Endodermal cell (in vitro differentiated cells): ENCODE data around the gene ENTR1. TPM values are rescaled to one million over a fixed set of nuclear protein-coding genes. Genes with fewer than 3 reads are reported as not detected.

Source experiments
- DNase-seq: peaks from one replicate; pipeline ENCODE4 v3.0.0-alpha.2; 2017
- H3K27ac ChIP-seq: 2 replicates; pipeline ENCODE4 v1.5.1; 2013; ENCODE audit warnings: mild to moderate bottlenecking, low read depth, low read length, moderate library complexity
- H3K27me3 ChIP-seq: 2 replicates; pipeline ENCODE4 v1.6.1; 2013; ENCODE audit warnings: mild to moderate bottlenecking, low read length, moderate library complexity; ENCODE audit not compliant: insufficient read depth, control insufficient read depth, poor library complexity, severe bottlenecking
- H3K36me3 ChIP-seq: 2 replicates; pipeline ENCODE4 v1.7.0; 2013; ENCODE audit warnings: mild to moderate bottlenecking, low read length, moderate library complexity; ENCODE audit not compliant: control insufficient read depth, insufficient read depth
- H3K4me1 ChIP-seq: one replicate; pipeline ENCODE4 v1.7.0; 2013; ENCODE audit warnings: low read length; ENCODE audit not compliant: control insufficient read depth, insufficient read depth
- H3K4me3 ChIP-seq: 2 replicates; pipeline ENCODE4 v1.5.1; 2013; ENCODE audit warnings: mild to moderate bottlenecking, low read length, moderate library complexity
- H3K9ac ChIP-seq: 2 replicates; pipeline ENCODE4 v1.6.1; 2013; ENCODE audit warnings: mild to moderate bottlenecking, low read length, moderate library complexity; ENCODE audit not compliant: poor library complexity, severe bottlenecking; ENCODE audit errors: extremely low read depth
- H3K9me3 ChIP-seq: 2 replicates; pipeline ENCODE4 v1.6.1; 2013; ENCODE audit warnings: mild to moderate bottlenecking, low read length, moderate library complexity; ENCODE audit not compliant: control insufficient read depth
- H3K27ac Mint-ChIP-seq: 2 replicates; pipeline ENCODE4 v1.8.0; 2020; ENCODE audit warnings: mixed read lengths
- H3K27me3 Mint-ChIP-seq: 2 replicates; pipeline ENCODE4 v1.8.0; 2021; ENCODE audit warnings: mild to moderate bottlenecking, mixed read lengths; ENCODE audit not compliant: insufficient read depth
- H3K36me3 Mint-ChIP-seq: 2 replicates; pipeline ENCODE4 v1.8.0; 2020; ENCODE audit warnings: low read depth, mixed read lengths
- H3K4me1 Mint-ChIP-seq: 2 replicates; pipeline ENCODE4 v1.8.0; 2020; ENCODE audit warnings: mixed read lengths
- H3K4me3 Mint-ChIP-seq: 2 replicates; pipeline ENCODE4 v1.8.0; 2020; ENCODE audit warnings: mild to moderate bottlenecking, moderate library complexity, mixed read lengths
- H3K9me3 Mint-ChIP-seq: 2 replicates; pipeline ENCODE4 v1.8.0; 2020; ENCODE audit warnings: mild to moderate bottlenecking, mixed read lengths
- CTCF ChIP-seq: fragments of 200-600 bp; sonication (generic); conservative IDR thresholded peaks from 2 replicates; pipeline ENCODE4 v1.5.0; 2021; ENCODE audit warnings: antibody characterized with exemption, mild to moderate bottlenecking
- WGBS, 2 experiments: methylation state at CpG; one replicate each; pipeline versions ENCODE4 v1.1.5 to v1.1.7; 2013; ENCODE audit warnings: missing lambda C conversion rate in 2 of 2, mixed read lengths in 1 of 2; ENCODE audit not compliant: insufficient coverage in 1 of 2, insufficient read length in 1 of 2; 5-methylcytosine and 5-hydroxymethylcytosine counted together
- total RNA-seq, 2 donors: library from RNA; stranded (reverse); fragmentation: NEBNext Ultra II Directional in 1 of 2; extraction: Animal tissue kit (Norgen Biotek cat#: 25700) in 1 of 2; gene quantifications; 2 replicates in 1 of 2; 3 replicates in 1 of 2; pipeline ENCODE4 v1.2.1, GENCODE V29; 2021

The ENTR1 gene
- total RNA-seq, 2 donors from 2014 or later: 76.6 to 83.1 TPM

- Mint-ChIP-seq H3K36me3 (peaks cover 67% of the 10 kb centered on the region), H3K27me3 (no peaks in the 10 kb centered on the region)
- 95 to 97% methylated on average over 17 to 19 of the region's 19 CpGs for WGBS, 2 experiments
Measured at GRCh38 chr9:136387217-136387616, 23.2 kb downstream of the ENTR1 start.

GRCh38 chr9:136386018-136386417 lies 24.4 kb downstream of the ENTR1 start:
- Mint-ChIP-seq H3K4me1 (no peaks in the 10 kb centered on the region), H3K36me3 (peaks cover 64% of the 10 kb centered on the region), H3K27ac (no peak overlapping the region), H3K27me3 (no peaks in the 10 kb centered on the region), H3K4me3 (no peak overlapping the region), H3K9me3 (no peaks in the 10 kb centered on the region)
- H3K9ac ChIP-seq: no peak overlapping the region
- H3K36me3 ChIP-seq: peaks cover 72% of the 10 kb centered on the region
- no peak overlapping the region for H3K27ac ChIP-seq
- no peaks in the 10 kb centered on the region for H3K9me3 ChIP-seq
- TF ChIP-seq CTCF: no peak
- H3K4me1 ChIP-seq: no peaks in the 10 kb centered on the region
- DNase-seq: no peak
- no peak overlapping the region for H3K4me3 ChIP-seq
- H3K27me3 ChIP-seq: no peaks in the 10 kb centered on the region
- 90 to 98% methylated on average over 6 to 11 of the region's 13 CpGs for WGBS, 2 experiments

More at GRCh38 chr9:136387217-136387616, 23.2 kb downstream of the ENTR1 start:
- Mint-ChIP-seq H3K4me1 (no peaks in the 10 kb centered on the region), H3K9me3 (no peaks in the 10 kb centered on the region), H3K27ac (no peak overlapping the region), H3K4me3 (no peak overlapping the region)
- TF ChIP-seq CTCF: no peak
- Histone ChIP-seq H3K9me3 (no peaks in the 10 kb centered on the region), H3K4me1 (no peaks in the 10 kb centered on the region), H3K27me3 (no peaks in the 10 kb centered on the region), H3K4me3 (no peak overlapping the region), H3K27ac (no peak overlapping the region), H3K9ac (no peak overlapping the region), H3K36me3 (peaks cover 84% of the 10 kb centered on the region)
- DNase-seq: no peak

- H3K4me3 ChIP-seq: no peak overlapping the region
- H3K27me3 ChIP-seq: no peaks in the 10 kb centered on the region
- no peak overlapping the region for H3K27ac Mint-ChIP-seq
- no peak overlapping the region for H3K27ac ChIP-seq
- TF ChIP-seq CTCF: no peak
- H3K36me3 Mint-ChIP-seq: peaks cover 62% of the 10 kb centered on the region
- DNase-seq: no peak
- no peaks in the 10 kb centered on the region for H3K4me1 ChIP-seq
- H3K9me3 Mint-ChIP-seq: no peaks in the 10 kb centered on the region
- no peaks in the 10 kb centered on the region for H3K4me1 Mint-ChIP-seq
- H3K36me3 ChIP-seq: peaks cover 66% of the 10 kb centered on the region
- no peaks in the 10 kb centered on the region for H3K27me3 Mint-ChIP-seq
- H3K4me3 Mint-ChIP-seq: no peak overlapping the region
- no peaks in the 10 kb centered on the region for H3K9me3 ChIP-seq
- 96 to 98% methylated on average over 11 of the region's 11 CpGs for WGBS, 2 experiments
- no peak overlapping the region for H3K9ac ChIP-seq
Measured at GRCh38 chr9:136385015-136385414, 25.4 kb downstream of the ENTR1 start.
